CD4-positive, alpha-beta T cell (primary cell): ENCODE measurements around the gene TMED10. TPM values are rescaled to one million over a fixed set of nuclear protein-coding genes. Genes with fewer than 3 reads are reported as not detected.
"Not testable (repeated sequence)": the region's sequence is repeated elsewhere in the genome, so short reads cannot be mapped to it uniquely, and the experiment has no call there.

ENCODE experiments used
- ATAC-seq: fragments of 200-7000 bp; cut with Tn5 transposase; one replicate; pipeline ENCODE4 v1.10.0; 2022; ENCODE audit warnings: mild to moderate bottlenecking; ENCODE audit not compliant: poor library complexity
- CTCF ChIA-PET: fragments of 350-600 bp; sonication (Branson Sonifier 250); formaldehyde crosslinking; loops from one replicate; lab custom pipeline; 2021; ENCODE audit warnings: antibody characterized with exemption, inconsistent platforms; lab: Charles Lee
- POLR2A ChIA-PET: fragments of 350-600 bp; sonication (Branson Sonifier 250); formaldehyde crosslinking; loops from one replicate; lab custom pipeline; 2021; ENCODE audit warnings: antibody characterized with exemption, inconsistent platforms; lab: Charles Lee
- DNase-seq, 14 experiments: peaks; one replicate each; pipeline ENCODE4 v3.0.0-alpha.2; 2013 to 2020; ENCODE audit warnings: mixed read lengths in 2 of 14
- H3K27ac ChIP-seq, 2 donors: one replicate each; pipeline versions ENCODE4 v1.5.1 to v1.7.0; 2013; ENCODE audit warnings: low read length in 2 of 2, low read depth in 1 of 2, mild to moderate bottlenecking in 1 of 2
- H3K27me3 ChIP-seq, 2 experiments: 1 replicate in 1 of 2; 2 replicates in 1 of 2; pipeline versions ENCODE4 v1.6.1 to v1.7.0; 2013; ENCODE audit warnings: low read length in 2 of 2, control low read depth in 1 of 2, mild to moderate bottlenecking in 1 of 2, moderate library complexity in 1 of 2; ENCODE audit not compliant: insufficient read depth in 2 of 2, control insufficient read depth in 1 of 2
- H3K36me3 ChIP-seq: one replicate; pipeline ENCODE4 v1.6.1; 2013; ENCODE audit warnings: low read length, control low read depth; ENCODE audit not compliant: insufficient read depth
- H3K4me1 ChIP-seq: one replicate; pipeline ENCODE4 v1.6.1; 2013; ENCODE audit warnings: low read length, control low read depth; ENCODE audit not compliant: insufficient read depth
- H3K4me3 ChIP-seq: one replicate; pipeline ENCODE4 v1.5.1; 2013; ENCODE audit warnings: mild to moderate bottlenecking, low read length, moderate library complexity
- H3K9me3 ChIP-seq, 2 experiments: 1 replicate in 1 of 2; 2 replicates in 1 of 2; pipeline versions ENCODE4 v1.6.1 to v1.7.0; 2013; ENCODE audit warnings: low read length in 2 of 2, mild to moderate bottlenecking in 2 of 2, control low read depth in 1 of 2, moderate library complexity in 1 of 2; ENCODE audit not compliant: control insufficient read depth in 1 of 2, insufficient read depth in 1 of 2
- H3K27ac Mint-ChIP-seq: one replicate; pipeline ENCODE4 v1.8.0; 2020; ENCODE audit warnings: mixed read lengths
- H3K27me3 Mint-ChIP-seq: one replicate; pipeline ENCODE4 v1.8.0; 2021; ENCODE audit warnings: mixed read lengths
- H3K36me3 Mint-ChIP-seq: one replicate; pipeline ENCODE4 v1.8.0; 2021; ENCODE audit warnings: low read depth, mixed read lengths
- H3K4me1 Mint-ChIP-seq: one replicate; pipeline ENCODE4 v1.8.0; 2021; ENCODE audit warnings: low read depth, mixed read lengths
- H3K4me3 Mint-ChIP-seq: one replicate; pipeline ENCODE4 v1.8.0; 2020; ENCODE audit warnings: mild to moderate bottlenecking, mixed read lengths
- H3K9me3 Mint-ChIP-seq: one replicate; pipeline ENCODE4 v1.8.0; 2020; ENCODE audit warnings: mixed read lengths
- CTCF ChIP-seq: fragments of 200-600 bp; IDR thresholded peaks from one replicate; pipeline ENCODE4 v1.8.0; 2022; ENCODE audit warnings: antibody characterized with exemption, mild to moderate bottlenecking
- intact Hi-C, 2 experiments: fragments of 100-400 bp; cut with DNase I in 1 of 2; cut with micrococcal nuclease in 1 of 2; formaldehyde crosslinking; loops; one replicate each; pipeline versions ENCODE4 v1.15.1 to v1.9.0; 2023 to 2025; cut with DNase I, micrococcal nuclease
- total RNA-seq, 174 experiments: library from RNA in 2 of 174; stranded (reverse) in 2 of 174; gene quantifications; one replicate each; pipeline ENCODE4 v1.2.3 and lab custom pipeline; 2021 to 2026

TMED10 gene
- total RNA-seq, 2 experiments from 2014 or later: 153 to 156 TPM

GRCh38 chr14:75151851-75152250, 24.6 kb downstream of the TMED10 start:
- intact Hi-C loops: no loop called here
- Histone ChIP-seq H3K36me3 (peaks cover 36% of the 10 kb centered on the region), H3K27ac (no peak overlapping the region), H3K4me1 (peaks cover 12% of the 10 kb centered on the region), H3K9me3 (no peaks in the 10 kb centered on the region), H3K27me3 (no peaks in the 10 kb centered on the region), H3K4me3 (no peak overlapping the region)
- ATAC-seq: no peak
- H3K36me3 Mint-ChIP-seq: peaks cover 69% of the 10 kb centered on the region
- CTCF ChIA-PET: no interaction called here
- no peaks in the 10 kb centered on the region for H3K9me3 Mint-ChIP-seq
- no peak overlapping the region for H3K4me3 Mint-ChIP-seq
- H3K27me3 Mint-ChIP-seq: no peaks in the 10 kb centered on the region
- no peak overlapping the region for H3K27ac Mint-ChIP-seq
- POLR2A ChIA-PET: no interaction called here
- H3K4me1 Mint-ChIP-seq: peaks cover 60% of the 10 kb centered on the region
- no peak for TF ChIP-seq CTCF
- no peak for DNase-seq

- CTCF ChIA-PET, H3K9me3 ChIP-seq, H3K27ac ChIP-seq, ATAC-seq, DNase-seq, POLR2A ChIA-PET, H3K4me3 Mint-ChIP-seq, H3K27me3 Mint-ChIP-seq, H3K4me1 ChIP-seq, H3K4me3 ChIP-seq, H3K27ac Mint-ChIP-seq, H3K27me3 ChIP-seq, H3K9me3 Mint-ChIP-seq, intact Hi-C loops: not testable (repeated sequence)
- peaks cover 59% of the 10 kb centered on the region for H3K4me1 Mint-ChIP-seq
- H3K36me3 ChIP-seq: peaks cover 42% of the 10 kb centered on the region
- peaks cover 75% of the 10 kb centered on the region for H3K36me3 Mint-ChIP-seq
Observed at GRCh38 chr14:75150637-75151036, 25.8 kb downstream of the TMED10 start.

DNA sequence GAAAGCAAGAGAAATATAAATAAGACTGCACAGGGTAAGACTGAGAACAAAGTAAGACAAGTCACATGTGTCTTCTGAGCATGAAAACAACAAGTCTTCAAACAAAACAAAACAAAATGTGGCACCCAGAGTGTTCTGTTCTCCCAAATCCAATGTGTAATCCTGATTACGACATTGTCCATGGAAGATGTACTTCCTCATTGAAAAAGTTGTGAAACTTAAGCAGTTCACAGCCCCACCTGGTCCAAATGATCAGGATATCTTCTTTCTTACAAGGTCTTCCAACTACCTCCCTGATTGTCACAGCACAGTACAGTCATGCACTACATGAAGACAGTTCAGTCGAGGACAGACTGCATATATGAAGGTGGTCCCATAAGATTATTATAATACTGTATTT, 26.3 kb downstream of the TMED10 start:
- TF ChIP-seq CTCF: no peak
- peaks cover 57% of the 10 kb centered on the region for H3K4me1 Mint-ChIP-seq
- ATAC-seq: no peak
- H3K36me3 ChIP-seq: peaks cover 42% of the 10 kb centered on the region
- no peaks in the 10 kb centered on the region for H3K27me3 Mint-ChIP-seq
- H3K9me3 Mint-ChIP-seq: no peaks in the 10 kb centered on the region
- DNase-seq: no peak
- H3K9me3 ChIP-seq: no peaks in the 10 kb centered on the region
- H3K36me3 Mint-ChIP-seq: peaks cover 73% of the 10 kb centered on the region
- H3K27ac Mint-ChIP-seq: no peak overlapping the region
- ChIA-PET CTCF (no interaction called here), POLR2A (no interaction called here)
- no peaks in the 10 kb centered on the region for H3K27me3 ChIP-seq
- no peak overlapping the region for H3K4me3 ChIP-seq
- H3K27ac ChIP-seq: no peak overlapping the region
- intact Hi-C loops: no loop called here
- no peak overlapping the region for H3K4me3 Mint-ChIP-seq
- peaks cover 13% of the 10 kb centered on the region for H3K4me1 ChIP-seq

GRCh38 chr14:75147423-75148071, 28.9 kb downstream of the TMED10 start:
- Histone ChIP-seq H3K36me3 (peaks cover 46% of the 10 kb centered on the region), H3K4me3 (no peak overlapping the region), H3K27me3 (no peaks in the 10 kb centered on the region), H3K4me1 (peaks cover 22% of the 10 kb centered on the region), H3K27ac (no peak overlapping the region), H3K9me3 (no peaks in the 10 kb centered on the region)
- Mint-ChIP-seq H3K4me3 (no peak overlapping the region), H3K4me1 (peaks cover 71% of the 10 kb centered on the region), H3K27ac (peak overlapping the region; percentile 14), H3K36me3 (peaks cover 88% of the 10 kb centered on the region), H3K27me3 (no peaks in the 10 kb centered on the region), H3K9me3 (no peaks in the 10 kb centered on the region)
- intact Hi-C loops: no loop called here
- POLR2A ChIA-PET: interaction anchor here (1.0 kb wide), 1 partner anchor 21 kb away, joined by 4 read pairs; the partner anchor contains the start of gene NEK9
- TF ChIP-seq CTCF: no peak
- DNase-seq (peak in 5 of 14 experiments; percentile 8 to 60 (median 24)), ATAC-seq (no peak)
- CTCF ChIA-PET: interaction anchor here (1.0 to 1.3 kb wide), 2 partner anchors 12 to 148 kb away, joined by 4 read pairs; no protein-coding TSS in a partner anchor
